ENCODE measurements around the gene SERPINB1.

SERPINB1 gene

DNA sequence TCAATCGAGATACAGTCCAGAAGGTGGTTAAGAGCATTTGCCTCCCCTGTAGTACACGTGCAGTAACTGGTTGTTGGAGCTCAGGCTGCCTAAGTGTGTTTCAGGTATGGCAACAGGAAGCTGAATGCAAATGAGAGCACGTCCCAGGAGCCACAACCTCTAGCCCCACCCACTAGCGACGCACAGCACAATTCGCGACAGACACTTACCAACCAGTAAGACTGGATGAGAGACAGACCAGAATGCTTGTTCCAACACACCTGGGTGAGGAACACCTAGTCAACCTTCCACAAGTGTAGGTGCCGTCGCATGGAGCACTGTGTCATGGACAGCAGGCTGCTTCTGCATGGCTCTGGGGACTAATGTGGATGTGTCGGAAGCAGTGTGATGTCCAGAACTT is 7.2 kb upstream of the SERPINB1 start:
- no peak for DNase-seq (ENCODE audit: low spot score)

- DNase-seq (ENCODE audit: low spot score) = no peak
Observed at GRCh38 chr6:2845880-2846208, 4.2 kb upstream of the SERPINB1 start.

- no peak for DNase-seq (ENCODE audit: low spot score)
Observed at GRCh38 chr6:2844008-2844407, 2.3 kb upstream of the SERPINB1 start.

- no peak for DNase-seq (ENCODE audit: low spot score)
Observed at GRCh38 chr6:2843138-2843740, 1.6 kb upstream of the SERPINB1 start.

- no peak for DNase-seq (ENCODE audit: low spot score)
Observed at GRCh38 chr6:2842139-2842552, 483 bp upstream of the SERPINB1 start.

DNA sequence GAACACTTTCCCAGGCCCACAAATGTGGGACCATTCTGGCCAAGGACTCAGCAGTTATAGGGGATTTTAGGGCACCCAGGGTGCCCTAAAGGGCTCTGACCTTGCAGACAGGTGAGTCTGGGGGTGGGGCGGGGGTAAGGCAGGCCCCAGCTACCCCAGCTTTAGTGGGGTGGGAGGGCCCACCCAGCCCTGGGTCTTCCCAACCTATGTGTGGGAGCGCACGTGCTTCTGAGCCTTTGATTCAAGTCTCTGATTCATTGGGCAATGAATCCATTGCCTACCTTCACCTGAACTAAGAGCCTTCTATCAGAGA is 958 bp downstream of the SERPINB1 start:
- DNase-seq (ENCODE audit: low spot score) = no peak

- peak; percentile 37 for DNase-seq (ENCODE audit: low spot score)
Observed at GRCh38 chr6:2839982-2840748, 1.5 kb downstream of the SERPINB1 start.

GRCh38 chr6:2839195-2839981 is 2.3 kb downstream of the SERPINB1 start:
- peak; percentile 95 for DNase-seq (ENCODE audit: low spot score)

DNA sequence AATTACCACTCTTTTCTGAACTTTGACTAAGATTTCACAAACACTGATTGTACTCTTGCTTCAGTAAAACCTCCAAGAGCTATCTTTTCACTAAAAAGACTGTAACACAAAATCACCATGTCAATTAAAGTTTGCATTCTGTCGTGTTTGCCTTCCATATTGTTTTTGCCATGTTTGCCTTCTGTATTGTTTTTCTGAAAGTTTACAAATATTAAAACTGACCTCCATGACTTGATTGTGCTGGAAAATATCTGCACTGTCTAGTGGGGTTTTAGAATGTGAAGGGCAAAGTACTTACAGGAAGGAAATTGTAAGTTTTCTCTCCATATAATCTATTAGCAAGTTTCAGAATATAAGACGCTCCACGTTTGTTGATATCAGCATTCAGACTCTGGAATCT is 3.4 kb downstream of the SERPINB1 start:
- no peak for DNase-seq (ENCODE audit: low spot score)

DNA sequence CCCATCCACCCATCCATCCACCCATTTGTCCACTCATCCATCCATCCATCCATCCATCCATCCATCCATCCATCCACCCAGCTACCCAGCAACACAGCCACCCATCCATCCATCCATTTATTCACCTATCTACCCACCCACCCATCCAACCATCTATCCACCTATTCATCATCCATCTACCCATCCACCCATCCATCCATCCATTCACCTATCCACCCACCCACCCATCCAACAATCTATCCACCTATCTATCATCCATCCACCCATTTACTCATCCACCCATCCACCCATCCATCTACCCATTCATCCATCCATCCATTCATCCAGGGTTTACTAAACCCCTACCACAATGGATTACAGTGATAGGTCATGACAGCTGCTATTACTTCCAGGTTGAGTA is 7.4 kb downstream of the SERPINB1 start:
- DNase-seq (ENCODE audit: low spot score) = no peak

GRCh38 chr6:2831392-2831791 is 10.3 kb downstream of the SERPINB1 start:
- no peak for DNase-seq (ENCODE audit: low spot score)

- DNase-seq (ENCODE audit: low spot score) = no peak
Observed at GRCh38 chr6:2830183-2830582, 11.5 kb downstream of the SERPINB1 start.

DNA sequence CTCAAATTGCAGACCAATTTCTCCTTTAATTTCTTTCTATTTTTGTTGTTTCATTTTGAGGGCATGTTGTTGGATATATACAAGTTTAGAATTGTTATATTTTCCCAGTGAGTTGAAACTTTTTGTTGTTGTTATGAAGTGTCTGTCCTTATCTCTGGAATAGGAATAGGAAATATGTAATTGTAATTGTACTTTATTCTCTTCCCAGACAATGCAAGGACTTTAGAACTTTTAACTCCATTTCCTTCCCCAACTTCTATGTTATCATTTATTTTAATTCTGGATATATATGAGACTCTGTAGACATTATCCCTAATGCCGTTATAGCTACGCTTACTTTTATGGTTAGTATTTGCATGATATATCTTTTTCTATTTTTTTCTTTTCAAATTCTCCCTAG is 12.4 kb downstream of the SERPINB1 start:
- DNase-seq (ENCODE audit: low spot score) = no peak

GRCh38 chr6:2828629-2829028 is 13.0 kb downstream of the SERPINB1 start:
- DNase-seq (ENCODE audit: low spot score) = no peak

DNA sequence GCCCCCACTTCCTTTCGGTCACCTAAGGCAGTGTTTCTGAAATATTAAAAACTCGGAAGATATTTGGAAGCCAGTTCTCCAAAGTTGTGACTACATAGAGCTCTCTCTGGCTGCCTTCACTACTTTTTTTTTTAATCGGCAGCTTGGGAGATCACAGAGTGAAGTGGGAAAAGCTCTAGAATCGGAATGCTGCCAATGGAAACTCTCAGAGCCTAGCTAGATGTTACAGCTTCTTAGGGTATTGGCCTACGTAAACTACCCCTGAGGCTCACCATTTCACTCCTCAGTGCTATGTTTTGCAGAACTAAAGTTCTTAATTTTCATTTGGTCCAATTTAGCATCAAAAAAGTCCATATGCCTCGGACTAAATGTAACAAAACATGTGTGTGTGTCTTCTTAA is 14.5 kb downstream of the SERPINB1 start:
- no peak for DNase-seq (ENCODE audit: low spot score)

DNA sequence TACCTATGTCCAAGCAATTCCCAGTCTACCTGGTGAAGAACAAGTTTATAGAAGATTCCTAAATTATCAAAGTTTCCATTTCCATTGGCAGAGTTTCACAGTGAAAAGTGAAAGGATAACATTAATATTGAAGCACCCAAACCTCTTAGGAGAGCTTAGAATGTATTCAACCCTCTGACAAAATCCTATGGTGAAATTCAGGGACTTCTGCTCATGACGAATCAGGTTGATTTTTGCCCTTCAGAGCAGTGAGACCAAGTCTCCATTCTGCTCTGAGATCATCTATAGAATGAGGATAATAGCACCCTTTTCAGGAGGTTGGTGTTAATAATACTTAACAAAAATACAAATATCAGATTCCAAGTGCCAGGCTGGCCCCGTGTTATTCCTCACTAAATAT is 15.5 kb downstream of the SERPINB1 start:
- no peak for DNase-seq (ENCODE audit: low spot score)

- DNase-seq (ENCODE audit: low spot score) = no peak
Observed at GRCh38 chr6:2823104-2823850, 18.4 kb downstream of the SERPINB1 start.

GRCh38 chr6:2821554-2821953 is 20.1 kb downstream of the SERPINB1 start:
- DNase-seq (ENCODE audit: low spot score) = no peak

- no peak for DNase-seq (ENCODE audit: low spot score)
Observed at GRCh38 chr6:2820415-2820814, 21.2 kb downstream of the SERPINB1 start.

- DNase-seq (ENCODE audit: low spot score) = no peak
Observed at GRCh38 chr6:2819978-2820377, 21.7 kb downstream of the SERPINB1 start.

DNA sequence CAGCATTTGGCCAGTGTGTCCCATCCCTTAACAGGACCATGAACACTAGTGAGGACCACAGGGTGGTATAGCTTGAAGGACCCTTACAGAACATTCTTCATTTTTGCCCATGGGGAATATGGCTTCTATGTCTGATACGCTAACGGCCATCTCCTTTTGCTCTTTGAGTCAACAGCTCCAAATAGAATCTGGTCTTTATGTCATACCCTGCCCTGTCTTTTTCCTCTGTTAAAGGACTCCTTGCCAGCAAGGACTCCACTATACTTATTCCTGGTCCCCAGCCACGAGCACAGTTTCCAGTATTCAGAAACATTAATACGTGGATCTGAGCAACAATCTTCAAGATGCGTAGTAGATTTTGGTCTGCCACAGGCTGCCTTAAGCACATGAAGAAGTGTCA is 22.5 kb downstream of the SERPINB1 start:
- no peak for DNase-seq (ENCODE audit: low spot score)

GRCh38 chr6:2818593-2818992 is 23.1 kb downstream of the SERPINB1 start:
- DNase-seq (ENCODE audit: low spot score) = no peak

Data from RKO (cell line).